NT2/D1 (cell line): Measurements from ENCODE around the gene ARL4A.
"Not testable (repeated sequence)": the region's sequence is repeated elsewhere in the genome, so short reads cannot be mapped to it uniquely, and the experiment has no call there.

Experiments used
- DNase-seq: peaks from one replicate; pipeline ENCODE4 v3.0.0-alpha.2; 2011; ENCODE audit warnings: low read depth, low spot score
- H3K27me3 ChIP-seq: 2 replicates; pipeline ENCODE4 v1.6.0; 2011; ENCODE audit warnings: mild to moderate bottlenecking; ENCODE audit not compliant: insufficient read length, insufficient read depth
- H3K36me3 ChIP-seq: 2 replicates; pipeline ENCODE4 v1.6.1; 2011; ENCODE audit warnings: mild to moderate bottlenecking, low read length, mixed read lengths; ENCODE audit not compliant: insufficient read depth, insufficient read length
- H3K4me1 ChIP-seq: 2 replicates; pipeline ENCODE4 v1.5.1; 2011; ENCODE audit not compliant: insufficient read depth, insufficient read length
- H3K4me3 ChIP-seq: 2 replicates; pipeline ENCODE4 v1.5.1; 2011; ENCODE audit warnings: low read depth; ENCODE audit not compliant: insufficient read length
- H3K9ac ChIP-seq: 2 replicates; pipeline ENCODE4 v1.6.0; 2011; ENCODE audit warnings: low read depth; ENCODE audit not compliant: insufficient read length
- H3K9me3 ChIP-seq: 2 replicates; pipeline ENCODE4 v1.5.1; 2011; ENCODE audit warnings: mild to moderate bottlenecking, low read length; ENCODE audit not compliant: insufficient read depth
- SUZ12 ChIP-seq: IDR thresholded peaks from 2 replicates; pipeline ENCODE4 v1.6.1; 2011; ENCODE audit not compliant: insufficient read length, insufficient read depth; ENCODE audit errors: extremely low read depth
- YY1 ChIP-seq: IDR thresholded peaks from 2 replicates; pipeline ENCODE4 v1.6.1; 2011; ENCODE audit not compliant: insufficient read length, insufficient read depth
- ZNF274 ChIP-seq: IDR thresholded peaks from 2 replicates; pipeline ENCODE4 v1.6.1; 2011; ENCODE audit warnings: mild to moderate bottlenecking, low read depth, low read length

ARL4A gene

DNA sequence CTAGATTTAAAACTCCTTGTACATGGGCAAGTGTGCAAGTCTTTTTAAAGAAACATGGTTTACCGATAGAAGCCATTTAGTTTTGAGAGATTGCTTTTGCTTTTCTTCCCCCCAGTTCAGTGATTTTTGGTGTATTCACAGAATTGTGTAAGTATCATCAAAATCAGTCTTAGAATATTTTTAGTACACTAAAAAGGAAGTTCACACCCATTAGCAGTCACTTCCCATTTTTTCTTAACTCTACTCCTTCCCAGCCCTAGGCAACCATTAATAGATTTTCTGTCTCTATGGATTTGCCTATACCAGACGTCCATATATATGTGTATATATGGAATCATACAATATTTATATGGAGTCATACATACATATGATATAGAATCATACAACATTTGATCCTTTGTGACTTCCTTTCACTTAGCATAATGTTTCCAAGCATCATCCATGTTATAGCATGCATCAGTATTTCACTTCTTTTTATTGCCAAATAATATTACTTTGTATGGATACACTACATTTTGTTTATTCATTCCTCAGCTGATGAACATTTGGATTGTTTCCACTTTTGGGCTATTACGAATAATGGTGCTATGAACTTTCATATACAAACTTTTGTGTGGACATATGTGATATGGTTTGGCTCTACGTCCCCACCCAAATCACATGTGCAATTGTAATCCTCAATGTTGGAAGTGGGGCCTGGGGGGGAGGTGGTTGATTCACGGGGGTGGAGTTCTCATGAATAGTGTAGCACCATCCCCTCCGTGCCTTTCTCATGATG is 16.5 kb upstream of the ARL4A start:
- H3K36me3 ChIP-seq, result no peaks in the 10 kb centered on the region
- no peaks in the 10 kb centered on the region for H3K4me1 ChIP-seq
- no peak for DNase-seq
- H3K4me3 ChIP-seq, result no peak overlapping the region
- H3K27me3 ChIP-seq, result no peaks in the 10 kb centered on the region
- peaks cover 8% of the 10 kb centered on the region; the same call in 1 of the 2 replicates for H3K9me3 ChIP-seq
- H3K9ac ChIP-seq, result no peak overlapping the region
- no peak for TF ChIP-seq SUZ12
- no peak for TF ChIP-seq YY1
- no peak for TF ChIP-seq ZNF274

DNA sequence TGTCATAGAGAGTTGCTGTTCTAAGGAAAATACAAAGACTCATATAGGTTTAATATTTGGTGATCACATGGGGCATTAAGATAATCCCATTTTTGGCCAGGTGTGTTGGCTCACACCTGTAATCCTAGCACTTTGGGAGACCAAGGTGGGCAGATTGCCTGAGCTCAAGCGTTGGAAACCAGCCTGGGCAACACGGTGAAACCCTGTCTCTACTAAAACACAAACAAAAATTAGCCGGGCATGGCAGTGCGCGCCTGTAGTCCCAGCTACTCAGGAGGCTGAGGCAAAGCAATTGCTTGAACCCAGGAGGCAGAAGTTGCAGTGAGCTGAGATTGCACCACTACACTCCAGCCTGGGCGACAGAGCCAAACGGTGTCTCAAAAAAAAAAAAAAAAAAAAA is 14.0 kb upstream of the ARL4A start:
- H3K9me3 ChIP-seq, H3K27me3 ChIP-seq, H3K36me3 ChIP-seq, H3K4me3 ChIP-seq, H3K4me1 ChIP-seq, H3K9ac ChIP-seq, DNase-seq: not testable (repeated sequence)

DNA sequence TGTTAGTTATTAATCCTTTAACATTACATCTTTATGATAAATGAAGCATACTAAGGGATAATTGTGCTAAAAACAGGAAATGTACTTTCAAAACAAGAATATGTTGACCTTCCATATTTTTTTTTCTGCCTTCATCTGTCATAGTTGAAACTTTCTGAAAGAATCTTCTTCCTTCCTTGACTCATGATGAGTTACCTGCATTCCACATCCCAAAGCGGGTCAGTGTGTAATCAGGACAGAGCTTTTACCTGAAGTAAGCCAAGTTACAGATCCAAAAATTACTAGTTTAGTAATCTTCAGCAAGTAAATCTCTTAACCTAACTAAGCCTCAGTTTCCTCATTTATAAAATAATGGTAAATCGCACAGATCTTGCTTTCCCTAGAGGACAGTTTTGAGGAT is 13.4 kb upstream of the ARL4A start:
- peaks cover 8% of the 10 kb centered on the region; the same call in 1 of the 2 replicates for H3K9me3 ChIP-seq
- no peak for DNase-seq
- no peak overlapping the region for H3K4me3 ChIP-seq
- TF ChIP-seq ZNF274, result no peak
- no peak for TF ChIP-seq YY1
- TF ChIP-seq SUZ12, result no peak
- no peaks in the 10 kb centered on the region for H3K4me1 ChIP-seq
- no peaks in the 10 kb centered on the region for H3K36me3 ChIP-seq
- H3K9ac ChIP-seq, result no peak overlapping the region
- H3K27me3 ChIP-seq, result no peaks in the 10 kb centered on the region

DNA sequence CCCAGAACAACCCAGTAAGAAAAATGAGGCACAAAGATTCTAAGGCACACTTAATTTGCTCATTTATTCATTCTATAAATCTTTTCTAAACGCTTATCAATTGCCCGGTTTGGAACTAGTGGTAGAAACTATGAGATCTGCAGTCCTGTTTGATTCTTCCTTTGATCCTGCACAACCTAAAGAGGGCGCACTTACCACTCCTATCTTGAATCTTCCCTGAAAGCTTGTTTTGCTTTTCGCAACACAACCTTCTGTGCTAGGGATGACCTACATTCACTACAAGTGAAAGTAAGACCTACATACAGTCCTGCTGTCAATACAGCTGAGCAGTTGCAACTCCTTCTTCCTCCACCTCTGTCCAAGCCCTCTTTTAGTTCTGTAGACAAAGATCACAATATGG is 12.6 kb upstream of the ARL4A start:
- H3K27me3 ChIP-seq, result no peaks in the 10 kb centered on the region
- H3K9me3 ChIP-seq, result peaks cover 8% of the 10 kb centered on the region; the same call in 1 of the 2 replicates
- DNase-seq, result peak; percentile 52
- TF ChIP-seq SUZ12, result no peak
- no peak for TF ChIP-seq ZNF274
- no peak for TF ChIP-seq YY1
- no peaks in the 10 kb centered on the region for H3K36me3 ChIP-seq
- no peak overlapping the region for H3K9ac ChIP-seq
- no peaks in the 10 kb centered on the region for H3K4me1 ChIP-seq
- H3K4me3 ChIP-seq, result no peak overlapping the region

DNA sequence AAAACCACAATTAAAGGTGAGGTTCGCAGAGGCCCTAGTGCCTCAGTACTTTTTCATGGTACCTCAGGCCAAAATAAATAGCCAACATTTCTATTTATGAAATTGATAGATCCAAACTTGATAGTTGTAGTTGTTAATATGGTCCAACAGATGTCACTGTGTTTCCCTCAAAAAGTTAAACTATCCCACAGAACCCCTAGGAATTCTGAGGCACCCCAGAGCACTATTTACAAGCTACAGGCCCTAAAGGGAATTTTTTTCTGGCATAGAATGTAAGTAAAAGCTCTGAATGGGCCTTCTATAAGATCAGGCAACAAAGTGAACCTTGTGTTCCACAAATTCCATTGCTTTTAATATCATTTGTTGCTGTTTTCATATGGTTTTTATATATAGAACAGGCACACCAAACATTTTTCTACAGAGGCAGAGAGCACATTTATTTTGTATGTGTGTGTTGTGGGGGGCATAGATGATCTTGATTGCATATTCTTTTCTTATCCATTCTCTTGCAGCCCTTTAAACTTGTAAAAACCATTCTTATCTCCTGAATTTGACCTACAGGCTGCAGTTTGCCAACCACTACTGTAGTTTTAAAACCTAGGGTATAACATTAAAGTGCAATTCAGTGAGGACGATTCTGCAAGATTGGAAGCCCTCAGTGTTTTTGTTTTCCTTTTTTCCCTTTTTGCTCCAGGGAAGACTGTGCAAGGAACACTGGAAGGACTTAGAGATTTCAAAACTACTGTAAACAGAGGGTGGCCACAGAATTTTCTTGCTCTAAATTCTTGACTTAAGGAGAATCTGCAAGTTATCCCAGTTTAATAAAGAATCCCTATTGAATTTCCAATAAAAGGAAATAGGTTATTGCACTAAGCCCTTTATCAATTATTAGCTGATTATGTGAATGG is 3.5 kb upstream of the ARL4A start:
- H3K9me3 ChIP-seq, result no peaks in the 10 kb centered on the region
- H3K4me1 ChIP-seq, result no peaks in the 10 kb centered on the region
- H3K4me3 ChIP-seq, result no peak overlapping the region
- no peaks in the 10 kb centered on the region for H3K27me3 ChIP-seq
- no peak overlapping the region for H3K9ac ChIP-seq
- no peak for TF ChIP-seq YY1
- TF ChIP-seq ZNF274, result no peak
- no peak for TF ChIP-seq SUZ12
- no peak for DNase-seq
- H3K36me3 ChIP-seq, result no peaks in the 10 kb centered on the region

DNA sequence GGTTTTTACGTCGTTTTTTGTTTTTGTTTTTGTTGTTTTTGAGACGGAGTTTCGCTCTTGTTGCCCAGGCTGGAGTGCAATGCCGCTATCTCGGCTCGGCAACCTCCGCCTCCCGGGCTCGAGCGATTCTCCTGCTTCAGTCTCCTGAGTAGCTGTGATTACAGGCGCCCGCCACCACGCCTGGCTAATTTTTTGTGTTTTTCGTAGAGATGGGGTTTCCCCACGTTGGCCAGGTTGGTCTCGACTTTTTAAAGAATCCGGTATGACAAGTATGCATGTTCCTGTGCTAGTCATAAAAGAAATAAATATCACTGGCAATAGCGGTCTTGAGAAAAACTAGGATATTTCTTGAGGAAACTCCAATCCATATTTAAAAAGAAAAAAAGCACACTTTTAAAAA is 2.7 kb upstream of the ARL4A start:
- H3K9me3 ChIP-seq, result no peaks in the 10 kb centered on the region
- H3K4me1 ChIP-seq, result no peaks in the 10 kb centered on the region
- no peak for DNase-seq
- no peaks in the 10 kb centered on the region for H3K36me3 ChIP-seq
- H3K4me3 ChIP-seq, result no peak overlapping the region
- H3K27me3 ChIP-seq, result no peaks in the 10 kb centered on the region
- TF ChIP-seq YY1 (no peak), ZNF274 (no peak), SUZ12 (no peak)
- H3K9ac ChIP-seq, result no peak overlapping the region

DNA sequence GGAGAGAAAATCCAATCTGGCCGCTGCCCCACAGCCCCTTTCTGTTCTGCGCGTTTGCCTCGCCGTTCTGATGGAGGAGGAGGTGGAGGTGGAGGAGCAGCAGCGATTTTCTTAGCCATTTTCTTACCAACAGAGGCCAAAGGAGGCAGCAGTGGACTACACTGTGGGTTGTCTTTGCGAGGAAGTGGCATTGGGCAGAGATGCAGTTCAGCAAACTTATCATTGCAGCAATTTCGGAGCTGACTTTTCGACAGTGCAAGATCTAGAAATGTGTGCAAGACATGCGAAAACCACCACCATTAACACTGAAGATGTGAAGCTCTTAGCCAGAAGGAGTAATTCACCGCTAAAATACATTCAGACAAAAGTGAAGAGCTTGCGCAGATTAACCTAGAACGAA is 1.9 kb upstream of the ARL4A start:
- Histone ChIP-seq H3K36me3 (peaks cover 4% of the 10 kb centered on the region), H3K4me3 (no peak overlapping the region), H3K9me3 (no peaks in the 10 kb centered on the region), H3K9ac (no peak overlapping the region), H3K4me1 (no peaks in the 10 kb centered on the region), H3K27me3 (no peaks in the 10 kb centered on the region)
- DNase-seq, result no peak
- TF ChIP-seq YY1, result no peak
- no peak for TF ChIP-seq SUZ12
- no peak for TF ChIP-seq ZNF274
